ENCODE measurements around the gene FOXM1.

DNA sequence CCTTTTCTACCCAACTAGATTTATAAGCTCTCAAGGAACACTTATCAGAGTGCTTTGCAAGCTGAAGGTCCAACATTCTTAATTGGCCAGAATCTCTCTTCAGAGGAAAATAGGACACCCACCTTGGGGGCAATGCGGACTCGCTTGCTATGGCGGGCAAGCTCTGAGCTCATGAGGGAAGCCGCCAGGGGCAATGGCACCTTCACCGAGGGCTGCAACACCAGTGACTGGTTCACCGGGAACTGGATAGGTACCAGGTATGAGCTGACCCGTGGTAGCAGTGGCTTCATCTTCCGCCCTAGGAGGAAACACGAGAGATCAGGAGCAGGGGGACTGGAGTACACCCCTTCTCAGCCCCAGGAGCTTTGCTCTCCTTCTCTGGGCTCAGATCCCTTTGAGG lies 12.8 kb downstream of the FOXM1 start:
- TF ChIP-seq EZH2 (optimal IDR thresholded peaks at IDR 0.05; ENCODE audit: low read depth, low read length): no peak
- TF ChIP-seq CTCF (IDR thresholded peaks at IDR 0.05; ENCODE audit: low read length): no peak

All from MM.1S (cell line).